Calu3 (cell line): ENCODE data around the gene CAPG. TPM values are rescaled to one million over a fixed set of nuclear protein-coding genes. Genes with fewer than 3 reads are reported as not detected.
A peak's percentile ranks its signal among the peaks of the same experiment; 100 is the strongest.

Experiments used
- BruUV-seq: library from RNA; stranded (reverse); fragments of 400-500 nt; replicated peaks from 2 replicates; lab custom pipeline; 2021; lab: Mats Ljungman, UMichigan
- CTCF ChIA-PET: fragments of 300-600 bp; sonication (Branson Sonifier 250); formaldehyde crosslinking; loops from one replicate; lab custom pipeline; 2022; ENCODE audit warnings: antibody characterized with exemption; lab: Charles Lee
- DNase-seq: peaks from one replicate; pipeline ENCODE4 v3.0.0; 2022
- H3K27ac Mint-ChIP-seq: one replicate; pipeline ENCODE4 v1.8.0; 2022; ENCODE audit warnings: mixed read lengths; ENCODE audit not compliant: unreplicated experiment
- H3K27me3 Mint-ChIP-seq: one replicate; pipeline ENCODE4 v1.8.0; 2022; ENCODE audit warnings: mixed read lengths; ENCODE audit not compliant: unreplicated experiment
- H3K36me3 Mint-ChIP-seq: one replicate; pipeline ENCODE4 v1.8.0; 2022; ENCODE audit warnings: mild to moderate bottlenecking, moderate library complexity, mixed read lengths; ENCODE audit not compliant: insufficient read depth, unreplicated experiment
- H3K4me1 Mint-ChIP-seq: one replicate; pipeline ENCODE4 v1.8.0; 2022; ENCODE audit warnings: mild to moderate bottlenecking, low read depth, mixed read lengths; ENCODE audit not compliant: unreplicated experiment
- H3K4me3 Mint-ChIP-seq: one replicate; pipeline ENCODE4 v1.8.0; 2022; ENCODE audit warnings: mild to moderate bottlenecking, low read depth, moderate library complexity, mixed read lengths; ENCODE audit not compliant: unreplicated experiment
- H3K9me3 Mint-ChIP-seq: one replicate; pipeline ENCODE4 v1.8.0; 2022; ENCODE audit warnings: low read depth, mixed read lengths; ENCODE audit not compliant: unreplicated experiment
- CTCF ChIP-seq: fragments of 200-600 bp; IDR thresholded peaks from one replicate; pipeline ENCODE4 v1.8.0; 2022; ENCODE audit warnings: antibody characterized with exemption; ENCODE audit not compliant: unreplicated experiment
- intact Hi-C: fragments of 100-400 bp; cut with micrococcal nuclease; formaldehyde crosslinking; loops from one replicate; pipeline ENCODE4 v1.10.0; 2022; ENCODE audit not compliant: unreplicated experiment
- total RNA-seq: library from RNA; stranded (reverse); gene quantifications from 2 replicates; pipeline ENCODE4 v1.2.3, GENCODE V29; 2022

Gene CAPG
- total RNA-seq, 1 experiment from 2014 or later: 238 TPM

- Mint-ChIP-seq H3K36me3 (peaks cover 36% of the 10 kb centered on the region), H3K9me3 (no peaks in the 10 kb centered on the region), H3K27ac (no peak overlapping the region), H3K4me1 (peaks cover 37% of the 10 kb centered on the region), H3K4me3 (no peak overlapping the region), H3K27me3 (no peaks in the 10 kb centered on the region)
- TF ChIP-seq CTCF: no peak
- CTCF ChIA-PET: no interaction called here
- no peak for DNase-seq
- no TSS peak for BruUV-seq
- intact Hi-C loops: no loop called here
These were observed 13.4 kb upstream of the CAPG start for GRCh38 chr2:85423525-85423924.

GRCh38 chr2:85422072-85422457 is 11.9 kb upstream of the CAPG start:
- no TSS peak for BruUV-seq
- DNase-seq: no peak
- no peak for TF ChIP-seq CTCF
- H3K9me3 Mint-ChIP-seq: no peaks in the 10 kb centered on the region
- CTCF ChIA-PET: interaction anchor here (1.1 to 4.5 kb wide), 7 partner anchors 47 to 131 kb away, joined by 3 to 66 read pairs (median 4); no protein-coding TSS in a partner anchor
- peak overlapping the region; percentile 56 for H3K4me3 Mint-ChIP-seq
- peaks cover 45% of the 10 kb centered on the region for H3K36me3 Mint-ChIP-seq
- intact Hi-C loops: no loop called here
- no peaks in the 10 kb centered on the region for H3K27me3 Mint-ChIP-seq
- peak overlapping the region; percentile 84 for H3K27ac Mint-ChIP-seq
- peaks cover 37% of the 10 kb centered on the region for H3K4me1 Mint-ChIP-seq

GRCh38 chr2:85421260-85422071 is 11.3 kb upstream of the CAPG start:
- H3K27ac Mint-ChIP-seq: peak overlapping the region; percentile 84
- no peaks in the 10 kb centered on the region for H3K27me3 Mint-ChIP-seq
- H3K36me3 Mint-ChIP-seq: peaks cover 45% of the 10 kb centered on the region
- no peak for TF ChIP-seq CTCF
- peak overlapping the region; percentile 56 for H3K4me3 Mint-ChIP-seq
- BruUV-seq: no TSS peak
- intact Hi-C loops: loop anchor here (1.0 to 2.0 kb wide), 3 partner anchors 81 to 131 kb away; partner anchors contain the start of gene MAT2A
- no peaks in the 10 kb centered on the region for H3K9me3 Mint-ChIP-seq
- peak; percentile 74 for DNase-seq
- CTCF ChIA-PET: interaction anchor here (0.6 to 4.5 kb wide), 14 partner anchors 47 to 145 kb away, joined by 3 to 66 read pairs (median 3); partner anchors contain the start of gene MAT2A
- H3K4me1 Mint-ChIP-seq: peaks cover 37% of the 10 kb centered on the region

GRCh38 chr2:85420536-85421259 is 10.5 kb upstream of the CAPG start:
- no TSS peak for BruUV-seq
- DNase-seq: peak; percentile 94
- H3K4me1 Mint-ChIP-seq: peaks cover 37% of the 10 kb centered on the region
- intact Hi-C loops: loop anchor here (1.0 to 2.0 kb wide), 3 partner anchors 82 to 132 kb away; partner anchors contain the start of gene MAT2A
- TF ChIP-seq CTCF: peak; percentile 97
- H3K27ac Mint-ChIP-seq: peak overlapping the region; percentile 84
- H3K27me3 Mint-ChIP-seq: no peaks in the 10 kb centered on the region
- no peaks in the 10 kb centered on the region for H3K9me3 Mint-ChIP-seq
- peak overlapping the region; percentile 56 for H3K4me3 Mint-ChIP-seq
- CTCF ChIA-PET: interaction anchor here (0.6 to 4.5 kb wide), 17 partner anchors 48 to 146 kb away, joined by 3 to 66 read pairs (median 3); partner anchors contain the start of gene MAT2A
- H3K36me3 Mint-ChIP-seq: peaks cover 46% of the 10 kb centered on the region
